ENCODE results near the gene UROD. TPM values are rescaled to one million over a fixed set of nuclear protein-coding genes. Genes with fewer than 3 reads are reported as not detected.
A peak's percentile ranks its signal among the peaks of the same experiment; 100 is the strongest.
"Not testable (repeated sequence)": the region's sequence is repeated elsewhere in the genome, so short reads cannot be mapped to it uniquely, and the experiment has no call there.

Gene UROD
- polyA plus RNA-seq, 6 donors from 2014 or later: 59.9 to 95.9 (median 77.4) TPM

GRCh38 chr1:45001011-45001481, 11.0 kb upstream of the UROD start:
- H3K4me3 Mint-ChIP-seq: no peak overlapping the region
- peaks cover 0 to 12% (median 7%) of the 10 kb centered on the region in 3 donors for H3K4me1 Mint-ChIP-seq
- H3K27me3 Mint-ChIP-seq: no peaks in the 10 kb centered on the region
- no peaks in the 10 kb centered on the region for H3K9me3 Mint-ChIP-seq
- H3K36me3 Mint-ChIP-seq: peaks cover 9 to 33% of the 10 kb centered on the region in 2 donors
- no peak for ATAC-seq (ENCODE audit: low read depth in 2 of 2)
- DNase-seq: no peak
- H3K27ac Mint-ChIP-seq: peak overlapping the region in 1 of 6 donors; percentile 26

GRCh38 chr1:45001576-45001975, 10.5 kb upstream of the UROD start:
- not testable (repeated sequence) for DNase-seq; H3K27me3 Mint-ChIP-seq; H3K4me3 Mint-ChIP-seq; H3K9me3 Mint-ChIP-seq; ATAC-seq (ENCODE audit: low read depth in 2 of 2)
- H3K36me3 Mint-ChIP-seq: peaks cover 9 to 33% of the 10 kb centered on the region in 2 donors
- H3K27ac Mint-ChIP-seq: peak overlapping the region in 1 of 6 donors; percentile 26
- H3K4me1 Mint-ChIP-seq: peaks cover 0 to 12% (median 7%) of the 10 kb centered on the region in 3 donors

GRCh38 chr1:45002650-45003645, 9.1 kb upstream of the UROD start:
- H3K36me3 Mint-ChIP-seq: peaks cover 9 to 45% of the 10 kb centered on the region in 2 donors
- H3K4me1 Mint-ChIP-seq: peaks cover 3 to 12% (median 7%) of the 10 kb centered on the region in 3 donors
- H3K27me3 Mint-ChIP-seq: no peaks in the 10 kb centered on the region
- peak overlapping the region in 4 of 6 donors; percentile 12 to 60 (median 54) for H3K27ac Mint-ChIP-seq
- H3K4me3 Mint-ChIP-seq: peak overlapping the region in 1 of 8 donors; percentile 23
- ATAC-seq (ENCODE audit: low read depth in 2 of 2): no peak
- H3K9me3 Mint-ChIP-seq: no peaks in the 10 kb centered on the region
- no peak for DNase-seq

GRCh38 chr1:45003741-45004140, 8.3 kb upstream of the UROD start:
- Mint-ChIP-seq H3K27ac (no peak overlapping the region), H3K4me1 (peaks cover 7 to 15% (median 13%) of the 10 kb centered on the region in 3 donors), H3K9me3 (no peaks in the 10 kb centered on the region), H3K36me3 (peaks cover 9 to 50% of the 10 kb centered on the region in 2 donors), H3K4me3 (no peak overlapping the region), H3K27me3 (no peaks in the 10 kb centered on the region)
- DNase-seq: no peak
- ATAC-seq (ENCODE audit: low read depth in 2 of 2): no peak

- DNase-seq: no peak
- H3K36me3 Mint-ChIP-seq: peaks cover 9 to 56% of the 10 kb centered on the region in 2 donors
- no peaks in the 10 kb centered on the region for H3K27me3 Mint-ChIP-seq
- H3K9me3 Mint-ChIP-seq: no peaks in the 10 kb centered on the region
- peak overlapping the region in 2 of 6 donors; percentile 14 to 95 for H3K27ac Mint-ChIP-seq
- peaks cover 13 to 22% (median 19%) of the 10 kb centered on the region in 3 donors for H3K4me1 Mint-ChIP-seq
- ATAC-seq (ENCODE audit: low read depth in 2 of 2): no peak
- no peak overlapping the region for H3K4me3 Mint-ChIP-seq
Measured at GRCh38 chr1:45004281-45004920, 7.7 kb upstream of the UROD start.

GRCh38 chr1:45005761-45006160, 6.3 kb upstream of the UROD start:
- DNase-seq (no peak), ATAC-seq (ENCODE audit: low read depth in 2 of 2) (no peak)
- H3K4me3 Mint-ChIP-seq: no peak overlapping the region
- H3K36me3 Mint-ChIP-seq: peaks cover 9 to 56% of the 10 kb centered on the region in 2 donors
- no peaks in the 10 kb centered on the region for H3K9me3 Mint-ChIP-seq
- peaks cover 26 to 31% (median 29%) of the 10 kb centered on the region in 3 donors for H3K4me1 Mint-ChIP-seq
- H3K27me3 Mint-ChIP-seq: no peaks in the 10 kb centered on the region
- no peak overlapping the region for H3K27ac Mint-ChIP-seq

GRCh38 chr1:45007311-45007710, 4.7 kb upstream of the UROD start:
- H3K4me3 Mint-ChIP-seq: peak overlapping the region in 2 of 8 donors; percentile 12 to 76
- DNase-seq (no peak), ATAC-seq (ENCODE audit: low read depth in 2 of 2) (no peak)
- H3K27ac Mint-ChIP-seq: peak overlapping the region in 1 of 6 donors; percentile 74
- no peaks in the 10 kb centered on the region for H3K9me3 Mint-ChIP-seq
- no peaks in the 10 kb centered on the region for H3K27me3 Mint-ChIP-seq
- H3K4me1 Mint-ChIP-seq: peaks cover 34 to 39% (median 37%) of the 10 kb centered on the region in 3 donors
- H3K36me3 Mint-ChIP-seq: peaks cover 6 to 53% of the 10 kb centered on the region in 2 donors

- Mint-ChIP-seq H3K4me3 (peak overlapping the region in 3 of 8 donors; percentile 25 to 99 (median 92)), H3K27ac (peak overlapping the region in 1 of 6 donors; percentile 95), H3K27me3 (no peaks in the 10 kb centered on the region), H3K4me1 (peaks cover 34 to 47% (median 44%) of the 10 kb centered on the region in 3 donors), H3K36me3 (peaks cover 0 to 45% of the 10 kb centered on the region in 2 donors), H3K9me3 (no peaks in the 10 kb centered on the region)
- no peak for ATAC-seq (ENCODE audit: low read depth in 2 of 2)
- no peak for DNase-seq
Measured at GRCh38 chr1:45008076-45008475, 4.0 kb upstream of the UROD start.

GRCh38 chr1:45008516-45008915, 3.5 kb upstream of the UROD start:
- H3K9me3 Mint-ChIP-seq: no peaks in the 10 kb centered on the region
- DNase-seq: no peak
- H3K36me3 Mint-ChIP-seq: peaks cover 0 to 41% of the 10 kb centered on the region in 2 donors
- no peaks in the 10 kb centered on the region for H3K27me3 Mint-ChIP-seq
- ATAC-seq (ENCODE audit: low read depth in 2 of 2): no peak
- H3K4me3 Mint-ChIP-seq: peak overlapping the region in 3 of 8 donors; percentile 25 to 99 (median 92)
- peak overlapping the region in 2 of 6 donors; percentile 70 to 74 for H3K27ac Mint-ChIP-seq
- peaks cover 34 to 51% (median 47%) of the 10 kb centered on the region in 3 donors for H3K4me1 Mint-ChIP-seq

GRCh38 chr1:45009296-45009865, 2.7 kb upstream of the UROD start:
- H3K27ac Mint-ChIP-seq: peak overlapping the region in 5 of 6 donors; percentile 15 to 64 (median 39)
- H3K27me3 Mint-ChIP-seq: no peaks in the 10 kb centered on the region
- no peak for DNase-seq
- H3K4me1 Mint-ChIP-seq: peaks cover 39 to 59% (median 56%) of the 10 kb centered on the region in 3 donors
- H3K4me3 Mint-ChIP-seq: peak overlapping the region; percentile 23 to 99 (median 88)
- no peaks in the 10 kb centered on the region for H3K9me3 Mint-ChIP-seq
- no peak for ATAC-seq (ENCODE audit: low read depth in 2 of 2)
- peaks cover 3 to 37% of the 10 kb centered on the region in 2 donors for H3K36me3 Mint-ChIP-seq

GRCh38 chr1:45009956-45010854, 1.8 kb upstream of the UROD start:
- no peak for ATAC-seq (ENCODE audit: low read depth in 2 of 2)
- peaks cover 43 to 66% (median 62%) of the 10 kb centered on the region in 3 donors for H3K4me1 Mint-ChIP-seq
- H3K36me3 Mint-ChIP-seq: peaks cover 6 to 29% of the 10 kb centered on the region in 2 donors
- H3K27me3 Mint-ChIP-seq: no peaks in the 10 kb centered on the region
- no peak for DNase-seq
- H3K9me3 Mint-ChIP-seq: no peaks in the 10 kb centered on the region
- H3K27ac Mint-ChIP-seq: peak overlapping the region in 5 of 6 donors; percentile 15 to 85 (median 79)
- H3K4me3 Mint-ChIP-seq: peak overlapping the region; percentile 76 to 99 (median 89)
